A673 (cell line): ENCODE measurements around the gene LRRTM3. TPM values are rescaled to one million over a fixed set of nuclear protein-coding genes. Genes with fewer than 3 reads are reported as not detected.

Source experiments
- BruUV-seq: library from RNA; stranded (reverse); fragments of 400-500 nt; replicated peaks from 2 replicates; lab custom pipeline; 2021; lab: Mats Ljungman, UMichigan
- CTCF ChIA-PET: fragments of 300-600 bp; sonication (Branson Sonifier 250); formaldehyde crosslinking; loops from one replicate; lab custom pipeline; 2022; ENCODE audit warnings: antibody characterized with exemption; lab: Charles Lee
- POLR2A ChIA-PET: fragments of 300-600 bp; sonication (Branson Sonifier 250); formaldehyde crosslinking; loops from one replicate; lab custom pipeline; 2022; ENCODE audit warnings: antibody characterized with exemption; ENCODE audit not compliant: low non-redundant PET; lab: Charles Lee
- DNase-seq: peaks from one replicate; pipeline ENCODE4 v3.0.0-alpha.2; 2015; ENCODE audit warnings: low spot score
- H3K27ac ChIP-seq: fragments of 200-600 bp; sonication (generic); 2 replicates; pipeline ENCODE4 v1.5.1; 2016; ENCODE audit warnings: mixed run types, low read depth, mild to moderate bottlenecking, mixed read lengths, antibody characterized with exemption, low read length; ENCODE audit not compliant: poor library complexity, severe bottlenecking
- H3K27me3 ChIP-seq: fragments of 200-600 bp; sonication (generic); replicated peaks from 2 replicates; pipeline ENCODE4 v1.6.1; 2017; ENCODE audit warnings: mixed run types, low read depth, mild to moderate bottlenecking, mixed read lengths, antibody characterized with exemption, low read length; ENCODE audit not compliant: insufficient read depth, poor library complexity
- H3K36me3 ChIP-seq: fragments of 200-600 bp; sonication (generic); 2 replicates; pipeline ENCODE4 v1.6.1; 2016; ENCODE audit warnings: mixed run types, mild to moderate bottlenecking, mixed read lengths, antibody characterized with exemption, low read length; ENCODE audit not compliant: insufficient read depth, poor library complexity, severe bottlenecking
- H3K4me1 ChIP-seq: fragments of 200-600 bp; sonication (generic); 2 replicates; pipeline ENCODE4 v1.6.1; 2017; ENCODE audit warnings: mixed run types, mild to moderate bottlenecking, mixed read lengths, antibody characterized with exemption, low read length; ENCODE audit not compliant: insufficient read depth, poor library complexity, severe bottlenecking
- H3K4me3 ChIP-seq: fragments of 200-600 bp; sonication (generic); 2 replicates; pipeline ENCODE4 v1.5.1; 2016; ENCODE audit warnings: low read depth, mixed run types, mild to moderate bottlenecking, mixed read lengths, low read length; ENCODE audit not compliant: poor library complexity, severe bottlenecking
- H3K9me3 ChIP-seq: fragments of 200-600 bp; sonication (generic); 2 replicates; pipeline ENCODE4 v1.6.1; 2016; ENCODE audit warnings: mixed run types, low read depth, mild to moderate bottlenecking, mixed read lengths, antibody characterized with exemption, low read length; ENCODE audit not compliant: poor library complexity, severe bottlenecking
- EZH2 ChIP-seq: fragments of 200-600 bp; sonication (generic); IDR thresholded peaks from 2 replicates; pipeline ENCODE4 v1.6.1; 2017; ENCODE audit warnings: borderline replicate concordance, low read depth, mild to moderate bottlenecking, mixed read lengths, antibody characterized with exemption, low read length; ENCODE audit not compliant: poor library complexity, severe bottlenecking
- intact Hi-C: fragments of 100-400 bp; cut with micrococcal nuclease; formaldehyde crosslinking; loops from one replicate; pipeline ENCODE4 v1.10.0; 2022; ENCODE audit not compliant: unreplicated experiment
- total RNA-seq: library from RNA; stranded (reverse); gene quantifications from 2 replicates; pipeline ENCODE4 v1.2.3, GENCODE V29; 2021
- TF ChIP-seq, protein P1 (sequence below): fragments of 300-800, 200-600 bp; sonication (generic); conservative IDR thresholded peaks from 2 replicates; pipeline ENCODE4 v1.5.1; 2017; ENCODE audit warnings: low read depth, mild to moderate bottlenecking, antibody characterized with exemption, low read length, moderate library complexity, mixed read lengths

The LRRTM3 gene
- total RNA-seq, 1 experiment from 2014 or later, result not detected

GRCh38 chr10:66941491-66941890, 15.7 kb downstream of the LRRTM3 start:
- no TSS peak for BruUV-seq
- intact Hi-C loops, result no loop called here
- ChIA-PET POLR2A (no interaction called here), CTCF (no interaction called here)
- no peak for DNase-seq
- Histone ChIP-seq H3K4me1 (no peaks in the 10 kb centered on the region), H3K27ac (no peak overlapping the region), H3K36me3 (no peaks in the 10 kb centered on the region), H3K4me3 (no peak overlapping the region), H3K9me3 (no peaks in the 10 kb centered on the region), H3K27me3 (no peaks in the 10 kb centered on the region)
- TF ChIP-seq, protein P1, sequence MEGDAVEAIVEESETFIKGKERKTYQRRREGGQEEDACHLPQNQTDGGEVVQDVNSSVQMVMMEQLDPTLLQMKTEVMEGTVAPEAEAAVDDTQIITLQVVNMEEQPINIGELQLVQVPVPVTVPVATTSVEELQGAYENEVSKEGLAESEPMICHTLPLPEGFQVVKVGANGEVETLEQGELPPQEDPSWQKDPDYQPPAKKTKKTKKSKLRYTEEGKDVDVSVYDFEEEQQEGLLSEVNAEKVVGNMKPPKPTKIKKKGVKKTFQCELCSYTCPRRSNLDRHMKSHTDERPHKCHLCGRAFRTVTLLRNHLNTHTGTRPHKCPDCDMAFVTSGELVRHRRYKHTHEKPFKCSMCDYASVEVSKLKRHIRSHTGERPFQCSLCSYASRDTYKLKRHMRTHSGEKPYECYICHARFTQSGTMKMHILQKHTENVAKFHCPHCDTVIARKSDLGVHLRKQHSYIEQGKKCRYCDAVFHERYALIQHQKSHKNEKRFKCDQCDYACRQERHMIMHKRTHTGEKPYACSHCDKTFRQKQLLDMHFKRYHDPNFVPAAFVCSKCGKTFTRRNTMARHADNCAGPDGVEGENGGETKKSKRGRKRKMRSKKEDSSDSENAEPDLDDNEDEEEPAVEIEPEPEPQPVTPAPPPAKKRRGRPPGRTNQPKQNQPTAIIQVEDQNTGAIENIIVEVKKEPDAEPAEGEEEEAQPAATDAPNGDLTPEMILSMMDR, result no peak
- TF ChIP-seq EZH2, result no peak

GRCh38 chr10:66942407-66942806, 16.6 kb downstream of the LRRTM3 start:
- ChIA-PET POLR2A (no interaction called here), CTCF (no interaction called here)
- Histone ChIP-seq H3K9me3 (no peaks in the 10 kb centered on the region), H3K4me3 (no peak overlapping the region), H3K27ac (no peak overlapping the region), H3K27me3 (no peaks in the 10 kb centered on the region), H3K4me1 (no peaks in the 10 kb centered on the region), H3K36me3 (no peaks in the 10 kb centered on the region)
- DNase-seq, result no peak
- TF ChIP-seq, protein P1, result no peak
- no peak for TF ChIP-seq EZH2
- intact Hi-C loops, result no loop called here
- no TSS peak for BruUV-seq

DNA sequence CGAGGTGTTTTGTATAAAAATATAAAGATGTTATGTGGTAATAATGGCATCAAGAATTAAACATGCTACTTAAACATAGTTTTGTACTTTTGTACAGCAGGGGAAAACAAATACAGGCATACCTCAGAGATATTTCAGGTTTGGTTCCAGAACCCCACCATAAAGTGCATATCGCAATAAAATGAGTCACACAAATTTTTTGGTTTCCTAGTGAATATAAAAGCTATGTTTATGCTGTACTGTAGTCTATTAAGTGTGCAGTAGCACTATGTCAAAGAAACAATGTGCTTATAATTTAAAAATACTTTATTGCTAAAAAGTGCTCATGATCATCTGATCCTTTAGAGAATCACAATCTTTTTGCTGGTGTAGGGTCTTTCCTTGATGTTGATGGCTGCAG, 17.8 kb downstream of the LRRTM3 start:
- ChIA-PET CTCF (no interaction called here), POLR2A (no interaction called here)
- no peak for DNase-seq
- H3K9me3 ChIP-seq, result no peaks in the 10 kb centered on the region
- no peaks in the 10 kb centered on the region for H3K36me3 ChIP-seq
- no peak overlapping the region for H3K4me3 ChIP-seq
- BruUV-seq, result no TSS peak
- TF ChIP-seq, protein P1, result no peak
- no peak for TF ChIP-seq EZH2
- no peak overlapping the region for H3K27ac ChIP-seq
- H3K27me3 ChIP-seq, result no peaks in the 10 kb centered on the region
- H3K4me1 ChIP-seq, result no peaks in the 10 kb centered on the region
- intact Hi-C loops, result no loop called here
